Neural progenitor cell (in vitro differentiated cells): Measurements from ENCODE around the gene PUS1.

Source experiments
- EZH2 ChIP-seq: fragments of 200-600 bp; sonication (generic); IDR thresholded peaks from 2 replicates; pipeline ENCODE4 v1.6.1; 2017; ENCODE audit warnings: antibody characterized with exemption, mild to moderate bottlenecking, moderate library complexity
- EZH2phosphoT487 ChIP-seq: fragments of 200-600 bp; sonication (generic); IDR thresholded peaks from 2 replicates; pipeline ENCODE4 v1.6.1; 2017; ENCODE audit warnings: antibody characterized with exemption
- TF ChIP-seq, protein P1 (sequence below): fragments of 200-600 bp; sonication (generic); IDR thresholded peaks from 2 replicates; pipeline ENCODE4 v1.5.1; 2017; ENCODE audit warnings: antibody characterized with exemption, mild to moderate bottlenecking

DNA sequence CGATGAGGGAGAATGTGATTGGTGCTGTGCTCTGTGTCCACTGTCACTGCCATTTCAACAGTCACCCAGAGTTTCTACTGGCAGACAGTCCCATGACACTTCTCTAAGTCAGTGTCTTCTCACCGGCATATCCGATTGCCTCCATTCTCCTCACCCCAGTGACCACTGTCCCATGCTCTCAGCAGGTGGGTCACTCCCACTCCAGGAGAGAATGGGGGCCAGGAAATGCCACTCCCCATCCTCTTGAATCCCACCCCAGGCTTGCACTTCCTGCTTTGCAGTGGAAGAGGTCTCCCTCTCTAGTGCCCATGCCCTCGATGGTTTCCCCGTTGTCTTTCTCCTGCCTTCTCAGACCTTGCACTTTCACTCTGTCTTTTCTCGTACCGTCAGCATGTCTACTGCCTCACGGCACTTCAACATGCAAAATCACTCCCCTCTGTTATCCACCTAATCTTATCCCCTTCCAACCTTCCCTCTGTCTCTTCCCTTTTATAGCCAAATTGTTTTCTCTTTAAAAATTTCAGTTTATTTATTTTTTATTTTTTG, 18.5 kb downstream of the PUS1 start:
- TF ChIP-seq, protein P1, sequence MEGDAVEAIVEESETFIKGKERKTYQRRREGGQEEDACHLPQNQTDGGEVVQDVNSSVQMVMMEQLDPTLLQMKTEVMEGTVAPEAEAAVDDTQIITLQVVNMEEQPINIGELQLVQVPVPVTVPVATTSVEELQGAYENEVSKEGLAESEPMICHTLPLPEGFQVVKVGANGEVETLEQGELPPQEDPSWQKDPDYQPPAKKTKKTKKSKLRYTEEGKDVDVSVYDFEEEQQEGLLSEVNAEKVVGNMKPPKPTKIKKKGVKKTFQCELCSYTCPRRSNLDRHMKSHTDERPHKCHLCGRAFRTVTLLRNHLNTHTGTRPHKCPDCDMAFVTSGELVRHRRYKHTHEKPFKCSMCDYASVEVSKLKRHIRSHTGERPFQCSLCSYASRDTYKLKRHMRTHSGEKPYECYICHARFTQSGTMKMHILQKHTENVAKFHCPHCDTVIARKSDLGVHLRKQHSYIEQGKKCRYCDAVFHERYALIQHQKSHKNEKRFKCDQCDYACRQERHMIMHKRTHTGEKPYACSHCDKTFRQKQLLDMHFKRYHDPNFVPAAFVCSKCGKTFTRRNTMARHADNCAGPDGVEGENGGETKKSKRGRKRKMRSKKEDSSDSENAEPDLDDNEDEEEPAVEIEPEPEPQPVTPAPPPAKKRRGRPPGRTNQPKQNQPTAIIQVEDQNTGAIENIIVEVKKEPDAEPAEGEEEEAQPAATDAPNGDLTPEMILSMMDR, result no peak
- no peak for TF ChIP-seq EZH2
- no peak for TF ChIP-seq EZH2phosphoT487
